ENCODE data around the gene CD14.
"Not testable (repeated sequence)": the region's sequence is repeated elsewhere in the genome, so short reads cannot be mapped to it uniquely, and the experiment has no call there.

Gene CD14

DNA sequence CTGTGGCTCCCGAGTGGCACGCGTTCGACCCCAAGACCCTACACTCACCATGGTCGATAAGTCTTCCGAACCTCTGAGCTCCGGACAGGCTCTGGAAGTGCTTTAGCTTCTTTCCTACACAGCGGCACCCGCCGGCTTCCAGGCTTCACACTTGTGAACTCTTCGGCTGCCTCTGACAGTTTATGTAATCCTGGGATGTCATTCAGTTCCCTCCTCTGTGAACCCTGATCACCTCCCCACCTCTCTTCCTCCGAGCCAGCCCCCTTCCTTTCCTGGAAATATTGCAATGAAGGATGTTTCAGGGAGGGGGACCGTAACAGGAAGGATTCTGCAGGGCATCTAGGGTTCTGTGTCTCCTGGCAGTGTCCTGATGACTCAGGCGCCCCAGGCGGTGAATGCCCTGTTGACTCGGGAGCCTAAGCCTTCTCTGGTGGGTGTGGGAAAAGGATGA, at the start of gene CD14:
TSS of gene CD14 (minus strand) at position 155 of the 451 bp plus-strand sequence. CDS start at position 51, 104 bp downstream.
- no peak for DNase-seq (ENCODE audit: low read depth in 2 of 2)

DNA sequence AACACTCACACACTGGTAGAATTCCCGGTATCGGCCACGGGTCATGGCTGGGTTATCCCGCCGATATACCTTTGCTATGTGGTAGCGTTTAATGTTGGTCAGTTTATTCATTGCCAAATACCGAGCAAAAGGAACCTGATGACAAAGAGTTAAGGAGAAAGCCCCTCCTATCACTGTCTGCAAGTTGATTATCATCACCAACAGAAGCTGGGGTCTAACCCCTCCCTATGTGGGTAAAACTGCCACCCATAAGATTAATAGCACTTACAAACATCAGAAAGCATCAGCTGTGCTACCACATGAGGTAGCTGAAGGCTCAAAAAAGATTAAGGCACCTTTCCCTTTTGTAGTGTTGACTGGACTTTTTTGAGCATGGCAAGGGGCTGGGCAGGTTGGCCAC, 46.0 kb upstream of the CD14 start:
- DNase-seq (ENCODE audit: low read depth in 2 of 2) = no peak

DNA sequence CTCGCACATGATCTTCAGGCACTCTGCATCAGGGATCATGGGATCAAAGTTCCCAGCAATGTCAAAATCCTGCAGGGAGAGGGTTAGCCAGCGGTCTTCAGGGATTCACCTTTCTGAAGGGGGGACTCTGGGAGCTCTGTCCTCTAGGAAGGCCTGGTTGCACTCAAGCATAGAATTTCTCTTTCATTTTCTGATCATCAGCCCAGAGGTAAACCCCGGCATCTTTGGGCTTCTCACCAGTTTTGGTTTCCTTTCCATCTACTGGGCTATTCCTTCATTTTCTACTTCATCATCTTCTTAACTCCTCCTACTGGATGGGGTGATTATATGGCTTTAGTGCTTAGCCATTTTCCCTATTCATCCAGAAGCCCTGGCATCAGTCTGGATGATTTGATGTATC, 45.0 kb upstream of the CD14 start:
- DNase-seq (ENCODE audit: low read depth in 2 of 2) = no peak

DNA sequence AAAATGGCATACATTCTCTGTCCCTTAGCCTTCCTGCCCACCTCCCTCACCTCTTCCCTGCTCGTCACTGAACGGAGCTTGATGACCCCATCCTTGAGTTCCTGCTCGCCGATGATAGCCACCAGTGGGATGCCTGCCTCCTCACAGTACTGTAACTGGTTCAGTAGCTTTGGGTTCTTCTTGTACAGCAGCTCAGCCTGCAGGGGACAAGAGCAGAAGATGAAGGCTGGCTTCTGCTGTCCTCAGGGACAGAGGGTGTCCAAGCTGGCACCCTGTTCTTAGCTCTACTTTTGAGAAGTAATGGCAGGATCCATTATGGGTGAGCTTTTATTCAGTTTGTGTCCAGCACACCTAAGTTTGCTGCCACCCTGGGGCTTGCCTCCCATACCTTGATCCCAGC, 41.7 kb upstream of the CD14 start:
- no peak for DNase-seq (ENCODE audit: low read depth in 2 of 2)

DNA sequence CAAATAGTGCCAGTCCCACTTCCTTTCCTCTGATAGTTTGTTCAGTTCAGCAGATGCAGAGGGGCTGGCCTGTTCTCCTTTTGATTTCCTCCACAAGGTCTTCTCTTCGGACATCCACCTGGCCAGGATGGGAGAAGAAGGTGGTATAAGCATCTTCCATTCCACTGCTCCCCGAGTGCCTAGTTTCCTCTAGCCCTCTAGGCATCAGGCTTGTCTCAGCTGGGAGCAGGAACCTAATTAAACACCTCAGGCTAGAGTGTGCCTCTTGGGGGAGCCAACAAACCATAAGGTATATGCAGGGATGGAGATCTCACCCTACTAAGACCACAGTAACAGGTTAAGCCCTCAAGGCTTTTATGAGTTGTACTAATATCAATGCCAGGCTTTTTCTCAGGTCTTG, 41.2 kb upstream of the CD14 start:
- no peak for DNase-seq (ENCODE audit: low read depth in 2 of 2)

DNA sequence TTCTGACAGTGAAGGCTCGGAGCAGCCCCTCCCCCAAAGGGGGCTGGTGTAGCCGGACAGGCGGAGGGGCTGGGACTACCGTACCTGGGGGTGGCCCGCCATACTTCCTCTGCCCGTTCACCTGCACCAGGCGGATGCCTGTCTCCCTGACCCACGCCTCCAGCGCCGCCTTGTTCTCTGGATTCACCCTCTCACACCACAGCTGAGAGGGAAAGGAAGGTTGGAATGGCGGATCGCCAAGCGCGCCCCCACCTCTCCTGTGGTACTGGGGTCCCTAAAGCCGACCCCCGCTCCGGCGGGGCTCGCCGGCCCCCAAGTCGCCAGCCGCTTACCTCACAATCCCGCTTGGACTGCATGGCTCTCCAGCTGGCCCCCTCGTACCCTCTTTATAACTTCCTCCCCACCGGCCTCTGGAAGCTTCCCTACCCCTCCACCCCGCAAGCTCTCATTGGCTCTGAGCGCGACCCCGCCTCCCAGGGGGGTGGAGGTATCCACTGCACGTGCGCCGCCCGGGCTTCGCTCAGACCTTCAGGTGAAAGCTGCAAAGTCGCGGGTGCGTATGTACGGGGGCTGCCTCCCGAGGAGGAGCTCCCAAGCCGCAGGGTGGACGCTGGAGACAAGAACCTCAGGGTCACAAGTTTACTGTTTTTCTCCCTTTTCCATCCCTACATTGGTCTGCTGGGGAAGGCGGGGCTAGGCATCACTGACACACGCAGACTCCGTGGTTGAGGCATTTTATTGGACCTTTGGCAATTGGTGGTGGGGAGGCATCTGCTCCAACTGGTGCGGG, 40.4 kb upstream of the CD14 start, which contains the start of gene DND1:
TSS of gene DND1 (minus strand) at position 390 of the 790 bp plus-strand sequence. CDS start at position 356, 34 bp downstream.
- DNase-seq (ENCODE audit: low read depth in 2 of 2) = no peak

DNA sequence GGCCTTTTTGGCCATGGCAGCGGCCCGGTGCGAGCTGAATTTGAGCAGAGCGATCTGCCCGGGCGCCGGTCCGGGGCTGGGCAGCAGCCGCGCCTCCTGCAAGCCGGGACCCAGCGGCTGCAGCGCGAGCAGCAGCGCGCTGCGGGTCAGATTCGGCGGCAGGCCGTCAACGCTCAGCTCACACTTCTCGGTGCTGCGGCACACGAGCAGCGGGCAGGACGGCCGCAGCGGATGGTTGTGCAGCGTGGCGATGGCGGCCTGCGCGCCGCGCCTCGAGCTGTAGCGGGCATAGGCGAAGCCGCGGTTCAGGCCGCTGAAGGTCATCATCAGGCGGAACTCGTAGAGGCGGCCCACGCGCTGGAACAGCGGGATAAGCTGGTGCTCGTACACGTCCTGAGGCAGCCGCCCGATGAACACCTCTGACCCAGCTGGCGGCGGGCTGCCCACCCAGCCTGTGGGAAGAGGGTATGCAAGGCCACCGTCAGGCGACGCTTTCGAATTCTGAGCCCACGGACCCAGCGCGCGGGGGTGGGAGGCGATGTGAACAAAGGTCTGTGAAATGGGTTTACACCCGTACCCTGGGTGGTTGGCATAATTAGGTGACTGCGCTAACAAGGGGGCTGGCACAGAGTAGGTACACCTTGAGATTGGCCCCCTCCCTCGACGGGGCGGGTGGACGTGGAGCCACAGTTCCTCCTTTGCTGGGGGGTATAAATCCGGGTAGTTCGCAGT, 39.6 kb upstream of the CD14 start:
- DNase-seq (ENCODE audit: low read depth in 2 of 2) = no peak

DNA sequence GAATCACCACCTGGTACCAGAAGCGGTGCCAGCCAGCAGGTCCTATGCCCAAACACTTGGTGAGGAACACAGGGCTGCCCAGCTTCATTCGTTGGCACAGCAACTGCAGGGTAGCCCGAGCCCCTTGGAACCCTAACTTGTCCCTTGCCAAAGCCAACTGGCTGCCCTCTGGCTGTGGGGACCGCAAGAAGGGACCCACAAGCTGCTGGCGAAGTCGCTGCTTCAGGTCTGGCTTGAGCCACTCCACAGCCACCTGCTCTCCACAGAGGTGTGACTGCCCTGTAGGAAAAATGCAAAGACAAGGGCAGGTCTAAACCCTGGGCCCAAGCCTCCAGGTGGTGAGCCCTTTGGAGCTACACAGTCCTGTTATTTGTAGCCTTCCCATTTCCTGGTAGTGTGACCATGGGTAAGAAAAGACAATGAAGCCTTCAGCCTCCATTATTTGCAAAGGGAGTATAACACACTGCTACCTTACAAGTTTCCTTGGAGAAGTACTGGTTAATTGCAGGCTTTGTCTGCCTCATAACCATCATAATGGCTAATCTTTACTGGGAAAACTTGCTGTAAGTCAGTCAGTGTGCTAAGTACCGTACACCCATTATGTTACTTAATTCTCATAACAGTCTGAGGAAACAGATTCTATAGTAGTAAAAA, 38.6 kb upstream of the CD14 start:
- DNase-seq (ENCODE audit: low read depth in 2 of 2) = no peak

DNA sequence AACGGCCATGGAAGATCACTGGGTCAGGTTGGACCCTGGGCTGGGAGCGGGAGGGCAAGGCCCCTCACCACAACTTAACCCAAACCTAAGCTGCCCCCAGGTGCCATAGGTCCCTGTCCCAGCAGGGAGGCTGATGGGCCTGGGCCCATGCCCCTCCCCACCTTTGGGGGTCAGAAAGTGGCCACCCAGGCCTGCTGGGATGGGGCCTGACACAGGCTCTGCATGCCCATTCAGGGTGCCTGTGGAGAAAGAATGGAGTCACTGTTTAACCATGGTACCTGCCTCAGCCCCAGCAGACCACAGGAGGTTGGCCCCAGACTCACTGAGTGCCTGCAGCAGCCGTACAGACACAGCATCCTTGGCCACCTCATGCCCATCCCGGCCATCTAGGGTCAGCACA, 38.1 kb upstream of the CD14 start:
- not testable (repeated sequence) for DNase-seq (ENCODE audit: low read depth in 2 of 2)

DNA sequence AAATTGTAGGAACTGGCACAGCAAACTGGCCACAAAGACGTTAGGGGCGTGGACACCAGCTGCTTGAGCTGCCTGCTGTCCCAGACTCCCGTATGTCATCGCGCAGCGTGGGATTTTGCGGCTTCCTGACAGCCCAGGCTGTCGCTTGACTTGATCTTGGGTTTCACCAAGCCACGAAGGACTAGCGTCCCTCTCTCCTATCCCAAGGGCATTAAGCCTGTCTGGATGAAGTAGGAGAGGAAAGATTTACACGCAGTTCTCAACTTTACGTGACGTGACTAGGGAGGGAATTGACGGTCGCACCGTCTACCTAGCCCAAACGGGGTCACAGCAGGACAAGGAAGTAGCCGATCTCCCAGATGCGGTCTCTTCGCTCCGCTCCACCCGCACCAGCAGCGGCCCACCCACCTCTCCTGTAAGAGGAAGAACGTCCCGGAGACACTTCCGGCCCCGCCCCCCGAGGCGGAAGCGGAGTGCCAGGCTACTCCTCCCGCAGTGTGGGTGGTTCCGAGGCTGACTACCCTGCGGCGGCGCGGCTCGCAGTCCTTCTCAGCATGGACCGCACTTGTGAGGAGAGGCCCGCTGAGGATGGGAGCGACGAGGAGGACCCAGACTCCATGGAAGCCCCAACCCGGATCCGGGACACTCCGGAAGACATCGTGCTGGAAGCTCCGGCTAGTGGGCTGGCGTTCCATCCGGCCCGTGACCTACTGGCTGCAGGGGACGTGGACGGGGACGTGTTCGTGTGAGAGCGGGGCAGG, 31.6 kb upstream of the CD14 start, which contains the start of gene WDR55:
TSS of gene WDR55 (plus strand) at position 546 of the 761 bp plus-strand sequence. CDS start at position 555, 9 bp downstream.
- DNase-seq (ENCODE audit: low read depth in 2 of 2) = peak; percentile 90

DNA sequence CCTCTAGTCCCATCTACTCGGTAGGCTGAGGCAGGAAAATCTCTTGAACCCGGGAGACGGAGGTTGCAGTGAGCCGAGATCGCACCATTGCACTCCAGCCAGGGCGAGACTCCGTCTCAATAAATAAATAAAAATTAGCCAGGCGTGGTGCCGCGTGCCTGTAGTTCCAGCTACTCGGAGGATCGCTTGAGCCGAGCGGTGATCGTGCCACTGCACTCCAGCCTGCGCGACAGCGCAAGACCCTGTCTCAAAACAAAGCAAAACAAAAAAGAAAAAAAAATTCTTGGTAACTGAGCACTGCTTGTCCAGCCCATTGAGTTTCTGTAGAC, 31.0 kb upstream of the CD14 start:
- no peak for DNase-seq (ENCODE audit: low read depth in 2 of 2)

DNA sequence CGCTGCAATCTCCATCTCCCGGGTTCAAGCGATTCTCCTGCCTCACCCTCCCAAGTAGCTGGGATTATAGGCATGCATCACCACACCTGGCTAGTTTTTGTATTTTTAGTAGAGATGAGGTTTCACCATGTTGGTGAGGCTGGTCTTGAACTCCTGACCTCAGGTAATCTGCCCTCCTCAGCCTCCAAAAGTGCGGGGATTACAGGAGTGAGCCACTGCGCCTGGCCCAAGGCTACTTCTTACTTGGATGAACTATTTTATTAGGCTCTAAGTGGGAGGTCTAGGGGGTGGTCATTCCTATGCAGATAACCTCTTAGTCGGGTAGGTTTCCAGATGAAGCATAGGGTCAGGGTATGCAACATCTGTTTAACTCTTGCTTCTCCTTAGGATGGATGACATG, 27.4 kb upstream of the CD14 start:
- not testable (repeated sequence) for DNase-seq (ENCODE audit: low read depth in 2 of 2)

DNA sequence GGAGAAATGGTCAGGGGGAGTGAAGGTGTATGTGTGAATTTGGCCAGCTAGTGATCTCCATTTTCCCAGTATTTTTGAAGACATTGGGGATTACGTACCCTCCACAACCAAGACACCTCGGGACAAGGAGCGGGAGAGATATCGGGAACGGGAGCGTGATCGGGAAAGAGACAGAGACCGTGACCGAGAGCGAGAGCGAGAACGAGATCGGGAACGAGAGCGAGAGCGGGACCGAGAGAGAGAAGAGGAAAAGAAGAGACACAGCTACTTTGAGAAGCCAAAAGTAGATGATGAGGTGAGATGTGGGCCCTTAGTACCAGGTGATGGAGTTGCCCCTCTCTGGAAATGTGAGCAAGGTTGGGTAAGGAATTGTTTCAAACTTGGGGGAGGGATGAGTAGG, 25.9 kb upstream of the CD14 start:
- no peak for DNase-seq (ENCODE audit: low read depth in 2 of 2)

DNA sequence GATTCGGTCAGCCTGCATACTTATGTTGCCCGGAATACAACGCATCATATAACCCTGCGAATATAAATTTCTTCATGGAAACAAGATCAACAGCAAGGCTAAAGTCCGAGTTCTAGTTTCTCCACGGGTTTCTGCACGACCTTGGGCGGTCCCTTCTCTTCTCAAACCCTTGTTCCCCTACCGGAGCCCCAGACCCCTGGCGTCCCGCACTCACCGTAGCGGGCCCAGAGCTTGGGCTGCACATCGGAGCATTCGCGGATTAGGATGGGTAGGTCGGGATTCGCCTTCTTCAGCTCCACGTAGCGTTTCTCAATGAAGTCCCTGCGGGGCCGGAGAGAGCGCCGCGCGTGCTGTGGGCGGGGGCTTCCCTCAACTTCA, 14.1 kb upstream of the CD14 start:
- no peak for DNase-seq (ENCODE audit: low read depth in 2 of 2)

DNA sequence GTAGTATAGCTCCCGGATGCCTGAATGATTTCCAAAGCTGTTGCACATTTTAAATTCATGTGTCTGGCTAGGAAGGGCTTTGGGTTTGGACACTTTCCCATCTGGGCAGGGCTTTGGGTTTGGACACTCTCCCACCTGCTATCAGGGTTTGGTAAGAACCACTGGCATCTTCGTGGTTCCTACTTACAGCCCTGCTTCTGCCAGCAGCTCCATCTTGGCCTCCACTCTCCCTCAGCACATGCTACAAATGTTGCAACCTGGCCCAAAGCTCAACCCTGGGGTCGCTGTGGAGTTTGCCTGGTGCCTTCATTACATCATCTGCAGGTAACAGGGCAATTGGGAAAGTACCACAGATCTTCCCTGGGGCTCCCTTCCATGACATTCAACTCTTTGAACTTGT, 9.7 kb upstream of the CD14 start:
- no peak for DNase-seq (ENCODE audit: low read depth in 2 of 2)

DNA sequence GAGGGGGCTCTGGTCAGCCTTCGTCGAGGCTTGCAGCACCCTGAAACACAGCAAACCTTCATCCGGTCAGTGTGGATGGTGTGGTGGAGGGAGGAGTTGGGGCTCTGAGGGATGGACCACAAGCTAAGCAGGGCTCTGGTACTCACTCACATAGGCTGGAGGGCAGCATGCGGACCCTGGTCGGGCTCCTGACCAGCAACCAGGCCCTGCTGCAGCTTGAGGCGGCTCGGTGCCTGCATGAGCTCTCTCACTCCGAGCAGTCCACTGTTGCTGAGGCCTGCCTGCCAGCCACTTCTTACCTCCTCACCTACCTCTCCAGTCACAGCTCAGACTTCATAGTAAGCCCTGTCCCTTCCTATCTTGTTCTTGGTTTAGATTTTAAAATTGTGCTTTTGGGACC, 8.7 kb upstream of the CD14 start:
- DNase-seq (ENCODE audit: low read depth in 2 of 2) = no peak

DNA sequence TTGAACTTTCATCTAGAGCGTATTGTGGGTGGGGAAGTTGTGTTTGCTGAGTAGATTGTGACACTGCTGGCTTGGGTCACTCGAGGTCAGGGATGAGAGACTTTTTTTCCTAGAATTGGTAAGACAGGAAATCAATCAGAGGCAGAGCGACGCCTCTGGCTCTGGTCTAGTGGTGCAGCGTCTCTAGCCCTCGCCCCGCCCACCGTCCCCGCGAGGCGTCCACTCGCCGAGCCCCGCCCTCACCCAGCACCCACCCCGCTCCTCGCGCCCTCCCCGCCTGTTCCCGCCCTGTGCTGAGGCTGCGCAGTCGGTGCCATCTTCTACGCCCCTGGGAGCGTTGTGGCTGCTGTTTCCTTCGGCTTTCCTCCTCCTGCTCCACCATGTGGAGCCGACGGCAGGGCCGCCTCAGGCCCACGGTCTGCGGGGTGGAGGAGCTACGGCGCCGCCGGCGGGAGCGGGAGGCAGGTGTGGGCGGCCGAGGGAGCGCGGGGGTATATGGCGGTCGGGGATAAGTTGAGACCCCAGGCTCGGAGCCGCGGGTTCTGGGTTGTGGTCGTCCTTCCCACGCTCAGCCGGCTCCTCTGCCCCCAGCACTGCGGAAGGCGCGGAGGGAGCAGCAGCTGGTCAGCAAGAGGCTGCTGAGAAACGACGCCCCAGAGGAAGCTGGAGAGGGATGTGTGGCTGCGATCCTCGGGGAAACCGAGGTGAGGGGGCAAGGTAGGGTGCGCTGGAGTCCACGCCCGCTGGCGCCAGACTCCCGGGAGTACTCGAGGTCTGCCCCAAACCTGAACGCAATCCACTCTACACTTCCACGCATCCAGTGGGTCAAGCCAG, 6.4 kb upstream of the CD14 start, which contains the start of gene TMCO6:
TSS of gene TMCO6 (plus strand) at position 304 of the 834 bp plus-strand sequence. CDS start at position 381, 77 bp downstream.
- peak; percentile 92 to 95 for DNase-seq (ENCODE audit: low read depth in 2 of 2)

DNA sequence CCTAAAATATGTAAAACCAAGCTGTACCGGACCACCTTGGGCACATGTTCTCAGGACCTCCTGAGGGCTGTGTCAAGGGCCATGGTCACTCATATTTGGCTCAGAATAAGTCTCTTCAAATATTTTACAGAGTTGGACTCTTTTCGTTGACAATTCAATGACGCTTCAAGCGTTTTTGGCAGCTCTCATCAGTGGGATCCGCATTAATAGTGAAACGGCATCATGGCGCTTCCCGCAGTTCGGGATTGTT, 5.8 kb upstream of the CD14 start:
- not testable (repeated sequence) for DNase-seq (ENCODE audit: low read depth in 2 of 2)

DNA sequence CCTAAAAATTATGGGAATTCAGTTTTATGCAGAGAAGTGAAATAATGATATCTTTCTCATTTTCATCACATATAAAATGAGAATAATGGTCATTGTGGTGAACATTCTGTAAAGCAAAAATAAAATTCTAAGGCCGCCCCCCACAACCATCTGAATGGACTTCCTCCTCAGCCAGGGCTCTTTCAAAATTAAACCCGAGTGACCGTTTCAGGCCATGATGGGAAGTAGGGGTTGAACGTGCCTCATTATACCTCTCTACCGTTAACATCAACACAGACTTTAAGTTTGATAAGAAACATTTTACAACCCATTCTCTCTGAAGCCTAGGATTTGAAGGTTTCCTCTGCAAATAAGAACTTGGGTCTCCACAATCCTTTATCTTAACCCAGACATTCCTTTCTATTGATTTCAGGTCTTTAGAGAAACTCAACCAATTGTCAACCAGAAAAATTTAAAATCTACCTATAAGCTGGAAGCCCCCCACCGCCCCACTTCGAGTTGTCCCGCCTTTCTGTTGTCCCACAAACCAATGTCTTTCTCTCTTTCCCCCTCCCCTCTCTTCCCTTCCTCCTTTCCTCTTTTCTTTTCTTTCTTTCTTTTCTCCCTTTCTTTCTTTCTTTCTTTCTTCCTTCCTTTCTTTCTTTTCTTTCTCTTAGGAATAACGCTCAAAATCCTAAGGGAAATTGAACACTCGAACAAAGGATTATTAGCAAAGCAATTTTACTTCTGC, 4.6 kb upstream of the CD14 start:
- DNase-seq (ENCODE audit: low read depth in 2 of 2) = no peak

All from stimulated activated CD8-positive, alpha-beta memory T cell treated with anti-CD3 and anti-CD28 coated beads, Interleukin-7, amount 100 ng/mL, for 1 hour (primary cell).